Naive thymus-derived CD4-positive, alpha-beta T cell (primary cell): ENCODE data around the gene NR2F1. TPM values are rescaled to one million over a fixed set of nuclear protein-coding genes. Genes with fewer than 3 reads are reported as not detected.

Source experiments
- ATAC-seq: fragments of 150-1000 bp; cut with Tn5 transposase; 2 replicates; pipeline ENCODE4 v1.10.0; 2021; ENCODE audit warnings: mild to moderate bottlenecking, moderate library complexity
- CTCF ChIA-PET: fragments of 350-600 bp; sonication (Branson Sonifier 250); formaldehyde crosslinking; loops from one replicate; lab custom pipeline; 2021; ENCODE audit warnings: antibody characterized with exemption; lab: Charles Lee
- POLR2A ChIA-PET: fragments of 350-600 bp; sonication (Branson Sonifier 250); formaldehyde crosslinking; loops from one replicate; lab custom pipeline; 2021; ENCODE audit warnings: antibody characterized with exemption, inconsistent platforms; lab: Charles Lee
- DNase-seq, 9 donors: peaks; one replicate each; pipeline versions ENCODE4 v3.0.0 to v3.0.0-alpha.2; 2020 to 2022; ENCODE audit warnings: mixed read lengths in 1 of 9
- H3K27ac ChIP-seq: one replicate; pipeline ENCODE4 v1.7.0; 2013; ENCODE audit warnings: mild to moderate bottlenecking, low read depth, low read length, moderate library complexity
- H3K27me3 ChIP-seq, 2 donors: one replicate each; pipeline ENCODE4 v1.7.0; 2013; ENCODE audit warnings: low read length in 2 of 2, mild to moderate bottlenecking in 2 of 2, moderate library complexity in 2 of 2; ENCODE audit not compliant: control insufficient read depth in 2 of 2, insufficient read depth in 2 of 2
- H3K36me3 ChIP-seq, 3 experiments: 1 replicate in 2 of 3; 2 replicates in 1 of 3; pipeline ENCODE4 v1.7.0; 2013; ENCODE audit warnings: low read length in 3 of 3, mild to moderate bottlenecking in 3 of 3, moderate library complexity in 1 of 3; ENCODE audit not compliant: insufficient read depth in 3 of 3, control insufficient read depth in 2 of 3
- H3K4me1 ChIP-seq, 2 donors: one replicate each; pipeline ENCODE4 v1.7.0; 2013; ENCODE audit warnings: low read length in 2 of 2, mild to moderate bottlenecking in 2 of 2, moderate library complexity in 1 of 2; ENCODE audit not compliant: control insufficient read depth in 2 of 2, insufficient read depth in 2 of 2
- H3K4me3 ChIP-seq: 2 replicates; pipeline ENCODE4 v1.7.0; 2013; ENCODE audit warnings: mild to moderate bottlenecking, low read length
- H3K9me3 ChIP-seq, 3 experiments: 1 replicate in 2 of 3; 2 replicates in 1 of 3; pipeline ENCODE4 v1.7.0; 2013; ENCODE audit warnings: low read length in 3 of 3; ENCODE audit not compliant: control insufficient read depth in 2 of 3
- H3K27ac Mint-ChIP-seq, 9 donors: one replicate each; pipeline ENCODE4 v1.8.0; 2020 to 2022; ENCODE audit warnings: mixed read lengths in 9 of 9, mild to moderate bottlenecking in 8 of 9, moderate library complexity in 5 of 9, inconsistent platforms in 2 of 9
- H3K27me3 Mint-ChIP-seq, 5 donors: one replicate each; pipeline ENCODE4 v1.8.0; 2021 to 2022; ENCODE audit warnings: mixed read lengths in 5 of 5, mild to moderate bottlenecking in 1 of 5
- H3K36me3 Mint-ChIP-seq, 5 donors: one replicate each; pipeline ENCODE4 v1.8.0; 2020 to 2022; ENCODE audit warnings: mixed read lengths in 5 of 5, mild to moderate bottlenecking in 3 of 5, inconsistent platforms in 1 of 5
- H3K4me1 Mint-ChIP-seq, 7 donors: one replicate each; pipeline ENCODE4 v1.8.0; 2020 to 2022; ENCODE audit warnings: mixed read lengths in 7 of 7, mild to moderate bottlenecking in 3 of 7, inconsistent platforms in 1 of 7
- H3K4me3 Mint-ChIP-seq, 10 donors: one replicate each; pipeline ENCODE4 v1.8.0; 2020 to 2022; ENCODE audit warnings: mild to moderate bottlenecking in 10 of 10, mixed read lengths in 10 of 10, moderate library complexity in 6 of 10, inconsistent platforms in 2 of 10
- H3K9me3 Mint-ChIP-seq, 11 donors: one replicate each; pipeline ENCODE4 v1.8.0; 2020 to 2022; ENCODE audit warnings: mixed read lengths in 11 of 11, mild to moderate bottlenecking in 4 of 11, inconsistent platforms in 1 of 11, moderate library complexity in 1 of 11
- intact Hi-C, 2 donors: fragments of 100-400 bp; cut with micrococcal nuclease; formaldehyde crosslinking; loops; one replicate each; pipeline ENCODE4 v1.15.1; 2023
- polyA plus RNA-seq, 2 donors: library from polyadenylated mRNA; unstranded; fragments of 300-500 nt; fragmentation: Illumina TruSeq; gene quantifications; one replicate each; pipeline ENCODE4 v1.2.3, GENCODE V29; 2021
- total RNA-seq, 6 experiments: library from RNA in 5 of 6; stranded (reverse) in 5 of 6; gene quantifications; 1 replicate in 5 of 6; 2 replicates in 1 of 6; pipeline ENCODE4 v1.2.3 and lab custom pipeline; 2021 to 2026

NR2F1 gene
- total and polyA plus RNA-seq, 7 experiments from 2014 or later, result not detected

GRCh38 chr5:93569300-93570160 lies 13.5 kb upstream of the NR2F1 start:
- Histone ChIP-seq H3K27me3 (peaks cover 14 to 25% of the 10 kb centered on the region in 2 donors), H3K27ac (no peak overlapping the region), H3K36me3 (no peaks in the 10 kb centered on the region), H3K4me1 (peaks cover 0 to 15% of the 10 kb centered on the region in 2 donors), H3K9me3 (no peaks in the 10 kb centered on the region), H3K4me3 (no peak overlapping the region)
- CTCF ChIA-PET, result no interaction called here
- Mint-ChIP-seq H3K27me3 (peaks cover 61 to 81% (median 70%) of the 10 kb centered on the region in 5 donors), H3K27ac (no peak overlapping the region), H3K4me3 (peak overlapping the region in 9 of 10 donors; percentile 30 to 80 (median 51)), H3K4me1 (peaks cover 0 to 34% (median 18%) of the 10 kb centered on the region in 7 donors), H3K36me3 (peaks cover 0 to 2% (median 0%) of the 10 kb centered on the region in 5 donors), H3K9me3 (peaks cover 0 to 19% (median 2%) of the 10 kb centered on the region in 11 donors)
- POLR2A ChIA-PET, result no interaction called here
- intact Hi-C loops, result no loop called here
- ATAC-seq (no peak), DNase-seq (no peak)

- Histone ChIP-seq H3K27ac (no peak overlapping the region), H3K9me3 (no peaks in the 10 kb centered on the region)
- intact Hi-C loops, result no loop called here
Measured at GRCh38 chr5:93570294-93571113, 12.5 kb upstream of the NR2F1 start.

GRCh38 chr5:93571114-93571949 lies 11.7 kb upstream of the NR2F1 start:
- peaks cover 0 to 34% (median 18%) of the 10 kb centered on the region in 7 donors for H3K4me1 Mint-ChIP-seq
- H3K27me3 Mint-ChIP-seq, result peaks cover 78 to 88% (median 84%) of the 10 kb centered on the region in 5 donors
- ChIA-PET CTCF (interaction anchor here (0.6 to 0.7 kb wide), 3 partner anchors 40 to 333 kb away, joined by 3 to 5 read pairs (median 4); no protein-coding TSS in a partner anchor), POLR2A (interaction anchor here (0.6 kb wide), 1 partner anchor 14 kb away, joined by 3 read pairs; no protein-coding TSS in a partner anchor)
- Histone ChIP-seq H3K4me3 (no peak overlapping the region), H3K4me1 (peaks cover 0 to 15% of the 10 kb centered on the region in 2 donors), H3K27ac (no peak overlapping the region), H3K36me3 (no peaks in the 10 kb centered on the region), H3K9me3 (no peaks in the 10 kb centered on the region), H3K27me3 (peaks cover 19 to 25% of the 10 kb centered on the region in 2 donors)
- intact Hi-C loops, result no loop called here
- peaks cover 0 to 2% (median 0%) of the 10 kb centered on the region in 5 donors for H3K36me3 Mint-ChIP-seq
- no peak for ATAC-seq
- H3K4me3 Mint-ChIP-seq, result peak overlapping the region in 9 of 10 donors; percentile 21 to 62 (median 58)
- peaks cover 0 to 19% (median 2%) of the 10 kb centered on the region in 11 donors for H3K9me3 Mint-ChIP-seq
- no peak for DNase-seq
- H3K27ac Mint-ChIP-seq, result peak overlapping the region in 2 of 9 donors; percentile 32 to 85

More at GRCh38 chr5:93570294-93571113, 12.5 kb upstream of the NR2F1 start:
- peaks cover 0 to 34% (median 18%) of the 10 kb centered on the region in 7 donors for H3K4me1 Mint-ChIP-seq
- POLR2A ChIA-PET, result no interaction called here
- H3K36me3 Mint-ChIP-seq, result peaks cover 0 to 2% (median 0%) of the 10 kb centered on the region in 5 donors
- H3K27me3 Mint-ChIP-seq, result peaks cover 71 to 84% (median 80%) of the 10 kb centered on the region in 5 donors
- H3K27ac Mint-ChIP-seq, result no peak overlapping the region
- peak overlapping the region in 9 of 10 donors; percentile 29 to 80 (median 51) for H3K4me3 Mint-ChIP-seq
- ATAC-seq (peak; percentile 24), DNase-seq (no peak)
- Histone ChIP-seq H3K27me3 (peaks cover 19 to 25% of the 10 kb centered on the region in 2 donors), H3K36me3 (no peaks in the 10 kb centered on the region), H3K4me3 (peak overlapping the region; percentile 13), H3K4me1 (peaks cover 0 to 15% of the 10 kb centered on the region in 2 donors)
- CTCF ChIA-PET, result no interaction called here
- H3K9me3 Mint-ChIP-seq, result peaks cover 0 to 19% (median 2%) of the 10 kb centered on the region in 11 donors

GRCh38 chr5:93572101-93572607 lies 10.9 kb upstream of the NR2F1 start:
- peaks cover 19 to 28% of the 10 kb centered on the region in 2 donors for H3K27me3 ChIP-seq
- no peak overlapping the region for H3K4me3 ChIP-seq
- Mint-ChIP-seq H3K27ac (peak overlapping the region in 1 of 9 donors; percentile 32), H3K4me3 (peak overlapping the region in 5 of 10 donors; percentile 24 to 61 (median 40)), H3K27me3 (peaks cover 83 to 93% (median 86%) of the 10 kb centered on the region in 5 donors), H3K9me3 (peaks cover 0 to 22% (median 2%) of the 10 kb centered on the region in 11 donors), H3K4me1 (peaks cover 0 to 34% (median 18%) of the 10 kb centered on the region in 7 donors), H3K36me3 (peaks cover 0 to 2% (median 0%) of the 10 kb centered on the region in 5 donors)
- CTCF ChIA-PET, result no interaction called here
- no peaks in the 10 kb centered on the region for H3K9me3 ChIP-seq
- intact Hi-C loops, result loop anchor here in 1 of 2 donors (2.0 kb wide), 1 partner anchor 31 kb away; no protein-coding TSS in a partner anchor
- peaks cover 0 to 15% of the 10 kb centered on the region in 2 donors for H3K4me1 ChIP-seq
- ATAC-seq, result no peak
- H3K27ac ChIP-seq, result no peak overlapping the region
- DNase-seq, result peak in 1 of 9 donors; percentile 25
- POLR2A ChIA-PET, result no interaction called here
- no peaks in the 10 kb centered on the region for H3K36me3 ChIP-seq

GRCh38 chr5:93572608-93573353 lies 10.2 kb upstream of the NR2F1 start:
- Histone ChIP-seq H3K36me3 (no peaks in the 10 kb centered on the region), H3K4me1 (peaks cover 0 to 15% of the 10 kb centered on the region in 2 donors), H3K4me3 (no peak overlapping the region), H3K27me3 (peaks cover 16 to 34% of the 10 kb centered on the region in 2 donors), H3K27ac (no peak overlapping the region), H3K9me3 (no peaks in the 10 kb centered on the region)
- Mint-ChIP-seq H3K27ac (no peak overlapping the region), H3K9me3 (peaks cover 0 to 19% (median 2%) of the 10 kb centered on the region in 11 donors), H3K4me1 (peaks cover 0 to 34% (median 18%) of the 10 kb centered on the region in 7 donors), H3K27me3 (peaks cover 84 to 93% (median 87%) of the 10 kb centered on the region in 5 donors), H3K4me3 (peak overlapping the region in 2 of 10 donors; percentile 23 to 35), H3K36me3 (peaks cover 0 to 2% (median 0%) of the 10 kb centered on the region in 5 donors)
- intact Hi-C loops, result loop anchor here in 1 of 2 donors (1.0 to 2.0 kb wide), 2 partner anchors 14 to 30 kb away; no protein-coding TSS in a partner anchor
- peak in 1 of 9 donors; percentile 25 for DNase-seq
- POLR2A ChIA-PET, result no interaction called here
- ATAC-seq, result no peak
- CTCF ChIA-PET, result no interaction called here
